K562 (cell line): ENCODE results near the gene COX18. TPM values are rescaled to one million over a fixed set of nuclear protein-coding genes. Genes with fewer than 3 reads are reported as not detected.
A peak's percentile ranks its signal among the peaks of the same experiment; 100 is the strongest.

ENCODE experiments used
- AFF4 ChIP-seq: sonication (generic); formaldehyde crosslinking; IDR thresholded peaks from 2 replicates; pipeline ENCODE4 v1.8.0; 2023; ENCODE audit warnings: mild to moderate bottlenecking, missing genetic modification reagents
- ARID3B ChIP-seq: fragments of 250-450 bp; sonication (Bioruptor Pico); IDR thresholded peaks from 2 replicates; pipeline ENCODE4 v1.4.0; 2020; ENCODE audit warnings: borderline replicate concordance
- DDX20 ChIP-seq: fragments of 450-650 bp; IDR thresholded peaks from 2 replicates; pipeline ENCODE4 v1.6.1; 2016; ENCODE audit warnings: missing genetic modification characterization, low read depth, mild to moderate bottlenecking, missing compliant biosample characterization, moderate library complexity
- GTF2B ChIP-seq: IDR thresholded peaks from 2 replicates; pipeline ENCODE4 v1.6.1; 2011; ENCODE audit not compliant: insufficient read length; ENCODE audit errors: extremely low read depth
- L3MBTL2 ChIP-seq: fragments of 450-650 bp; IDR thresholded peaks from 2 replicates; pipeline ENCODE4 v1.6.1; 2016; ENCODE audit warnings: mild to moderate bottlenecking, moderate library complexity
- MED1 ChIP-seq: sonication (generic); formaldehyde crosslinking; IDR thresholded peaks from 2 replicates; pipeline ENCODE4 v1.8.1; 2023; ENCODE audit warnings: missing genetic modification reagents, borderline replicate concordance
- RNF219 ChIP-seq: fragments of 250-450 bp; sonication (Bioruptor Pico); IDR thresholded peaks from 2 replicates; pipeline ENCODE4 v1.5.0; 2022; ENCODE audit warnings: mild to moderate bottlenecking
- SAP30 ChIP-seq: fragments of 200-600 bp; sonication (generic); IDR thresholded peaks from 2 replicates; pipeline ENCODE4 v1.6.1; 2012; ENCODE audit warnings: borderline replicate concordance, low read depth, mild to moderate bottlenecking, moderate library complexity, low read length, control low read depth, inconsistent platforms; ENCODE audit not compliant: insufficient read depth, poor library complexity, severe bottlenecking
- SMAD1 ChIP-seq: fragments of 150-350 bp; IDR thresholded peaks from 2 replicates; pipeline ENCODE4 v1.6.1; 2014; ENCODE audit warnings: low read length, low read depth; ENCODE audit not compliant: partially characterized antibody
- SMARCA4 ChIP-seq: fragments of 450-650 bp; IDR thresholded peaks from 2 replicates; pipeline ENCODE4 v1.6.1; 2016
- STAT5B ChIP-seq: fragments of 250-450 bp; sonication (Bioruptor Pico); IDR thresholded peaks from 2 replicates; pipeline ENCODE4 v1.8.0; 2021; ENCODE audit warnings: mild to moderate bottlenecking, inconsistent platforms
- SUPT5H ChIP-seq: fragments of 450-650 bp; IDR thresholded peaks from 2 replicates; pipeline ENCODE4 v1.6.1; 2016
- ZNF232 ChIP-seq: sonication (generic); formaldehyde crosslinking; IDR thresholded peaks from 2 replicates; pipeline ENCODE4 v1.8.0; 2022; ENCODE audit warnings: mild to moderate bottlenecking, missing genetic modification reagents
- ZNF274 ChIP-seq: IDR thresholded peaks from 2 replicates; pipeline ENCODE4 v1.6.1; 2011; ENCODE audit warnings: low read depth, mild to moderate bottlenecking, low read length, moderate library complexity, borderline replicate concordance
- ZNF41 ChIP-seq: fragments of 250-450 bp; sonication (Bioruptor Pico); conservative IDR thresholded peaks from 2 replicates; pipeline ENCODE4 v1.4.0; 2020; ENCODE audit warnings: mild to moderate bottlenecking
- ZNF592 ChIP-seq: fragments of 450-650 bp; IDR thresholded peaks from 2 replicates; pipeline ENCODE4 v1.6.1; 2017; ENCODE audit warnings: antibody characterized with exemption, mild to moderate bottlenecking
- ZZZ3 ChIP-seq: fragments of 450-650 bp; IDR thresholded peaks from 2 replicates; pipeline ENCODE4 v1.6.1; 2016; ENCODE audit warnings: antibody characterized with exemption, mild to moderate bottlenecking, moderate library complexity
- polyA plus RNA-seq, 8 experiments: library from polyadenylated mRNA; depleted of rRNA in 4 of 8; stranded (reverse) in 5 of 8; unstranded in 3 of 8; fragments of >200 nt; fragmentation: Nextera tagmentation in 2 of 8; fragmentation: Illumina TruSeq in 1 of 8; extraction: Ambion mirVana in 2 of 8; extraction: Trizol in 1 of 8; gene quantifications; 2 replicates each; pipeline versions ENCODE4 v1.2.1 to v1.2.3, GENCODE V29; 2011 to 2014; ENCODE audit warnings: inconsistent platforms in 1 of 8, missing spikeins in 1 of 8
- total RNA-seq, 7 experiments: library from RNA; depleted of rRNA in 6 of 7; stranded (reverse); fragments of >200 nt in 6 of 7; fragmentation: Illumina TruSeq in 2 of 7; extraction: Trizol in 2 of 7; gene quantifications; 2 replicates each; pipeline versions ENCODE4 v1.2.1 to v1.2.3, GENCODE V29; 2011 to 2021; ENCODE audit warnings: low replicate concordance in 1 of 7

Gene COX18
- total and polyA plus RNA-seq, 9 of the 15 experiments (the other 6 are each of a cell fraction or from before 2014, with no cell fraction given) = 7.0 to 21.3 (median 14.7) TPM

- TF ChIP-seq SUPT5H (no peak), GTF2B (no peak), AFF4 (CRISPR knock-in tag) (no peak), ZNF274 (no peak), STAT5B (CRISPR knock-in tag) (no peak), ZZZ3 (no peak), ZNF41 (no peak), ZNF592 (peak; percentile 73), L3MBTL2 (peak; percentile 89), RNF219 (CRISPR knock-in tag) (no peak), SAP30 (no peak), SMARCA4 (peak; percentile 45; the same call in 1 of the 2 replicates), DDX20 (tag) (no peak), ZNF232 (CRISPR knock-in tag) (no peak), SMAD1 (peak; percentile 13), MED1 (CRISPR knock-in tag) (no peak), ARID3B (CRISPR knock-in tag) (no peak)
These were observed 516 bp upstream of the COX18 start (continued) for GRCh38 chr4:73070074-73070390.
